ENCODE data around the gene PCED1A.
A peak's percentile ranks its signal among the peaks of the same experiment; 100 is the strongest.

PCED1A gene
- total RNA-seq = 56.3 reads per million, percentile 71 among the genes with 10 or more reads in this experiment

- DNase-seq = peak; percentile 83
Observed at GRCh38 chr20:2840138-2840966, at the start of gene PCED1A, which contains the start of gene VPS16. Gene PCED1A (minus strand): TSS chr20:2840655. CDS start chr20:2839912, 743 bp downstream. Gene VPS16 (plus strand): TSS chr20:2840745. CDS start chr20:2840775, 30 bp downstream.

GRCh38 chr20:2889797-2890196, 49.3 kb upstream of the PCED1A start:
- no peak for DNase-seq

GRCh38 chr20:2889209-2889608, 48.8 kb upstream of the PCED1A start:
- DNase-seq = no peak

- DNase-seq = no peak
Observed at GRCh38 chr20:2888224-2888955, 47.9 kb upstream of the PCED1A start.

GRCh38 chr20:2887715-2888114, 47.3 kb upstream of the PCED1A start:
- DNase-seq = no peak

- DNase-seq = no peak
Observed at GRCh38 chr20:2883726-2884637, 43.5 kb upstream of the PCED1A start.

GRCh38 chr20:2880650-2881049, 40.2 kb upstream of the PCED1A start:
- DNase-seq = no peak

- no peak for DNase-seq
Observed at GRCh38 chr20:2879146-2879545, 38.7 kb upstream of the PCED1A start.

- DNase-seq = no peak
Observed at GRCh38 chr20:2878515-2878914, 38.1 kb upstream of the PCED1A start.

- DNase-seq = no peak
Observed at GRCh38 chr20:2875690-2876203, 35.3 kb upstream of the PCED1A start.

- no peak for DNase-seq
Observed at GRCh38 chr20:2874456-2874855, 34.0 kb upstream of the PCED1A start.

GRCh38 chr20:2873747-2874041, 33.2 kb upstream of the PCED1A start:
- peak; percentile 56 for DNase-seq

- peak; percentile 87 for DNase-seq
Observed at GRCh38 chr20:2873010-2873746, 32.7 kb upstream of the PCED1A start, which contains the start of gene PTPRA. Gene PTPRA (plus strand): TSS chr20:2873481. CDS start chr20:2964278, 90,797 bp downstream.

- peak; percentile 65 for DNase-seq
Observed at GRCh38 chr20:2872459-2873009, 32.1 kb upstream of the PCED1A start.

GRCh38 chr20:2871661-2872458, 31.4 kb upstream of the PCED1A start:
- peak; percentile 7 for DNase-seq

GRCh38 chr20:2871111-2871465, 30.6 kb upstream of the PCED1A start:
- no peak for DNase-seq

GRCh38 chr20:2869381-2869780, 28.9 kb upstream of the PCED1A start:
- DNase-seq = no peak

GRCh38 chr20:2867081-2867864, 26.8 kb upstream of the PCED1A start:
- no peak for DNase-seq

- no peak for DNase-seq
Observed at GRCh38 chr20:2866236-2866635, 25.8 kb upstream of the PCED1A start.

GRCh38 chr20:2865630-2866029, 25.2 kb upstream of the PCED1A start:
- no peak for DNase-seq
